Endothelial cell of umbilical vein (primary cell): ENCODE results near the gene SH3BGRL3. TPM values are rescaled to one million over a fixed set of nuclear protein-coding genes. Genes with fewer than 3 reads are reported as not detected.

Source experiments
- BruUV-seq: library from RNA; stranded (reverse); fragments of 400-500 nt; replicated peaks from 2 replicates; lab custom pipeline; 2021; lab: Mats Ljungman, UMichigan
- CTCF ChIA-PET: fragments of 300-600, 350-600 bp; sonication (Branson Sonifier 250); formaldehyde crosslinking; loops from one replicate; lab custom pipeline; 2021; ENCODE audit warnings: antibody characterized with exemption, inconsistent platforms; lab: Charles Lee
- POLR2A ChIA-PET: fragments of 300-600, 350-600 bp; sonication (Branson Sonifier 250); formaldehyde crosslinking; loops from one replicate; lab custom pipeline; 2021; ENCODE audit warnings: antibody characterized with exemption, inconsistent platforms; lab: Charles Lee
- DNase-seq: peaks from one replicate; pipeline ENCODE4 v3.0.0-alpha.2; 2011; ENCODE audit warnings: low read depth, low spot score
- FAIRE-seq: peaks from 2 replicates; lab custom pipeline; 2011; peaks lifted over from hg19 to GRCh38; lab: Jason Lieb, UNC
- H2AFZ ChIP-seq: 2 replicates; pipeline ENCODE4 v1.6.0; 2012; ENCODE audit warnings: low read depth, low read length, control low read depth, inconsistent platforms
- H3K27ac ChIP-seq: 2 replicates; pipeline ENCODE4 v1.5.1; 2011; ENCODE audit warnings: low read depth, mild to moderate bottlenecking, control low read depth, low read length, moderate library complexity; ENCODE audit not compliant: insufficient read depth
- H3K27me3 ChIP-seq, 2 experiments: 2 replicates each; pipeline versions ENCODE4 v1.6.0 to v1.6.1; 2011; ENCODE audit warnings: low read length in 2 of 2, mixed read lengths in 1 of 2; ENCODE audit not compliant: control insufficient read depth in 2 of 2, insufficient read depth in 2 of 2
- H3K36me3 ChIP-seq, 2 experiments: 2 replicates in 1 of 2; 3 replicates in 1 of 2; pipeline ENCODE4 v1.5.1; 2011; ENCODE audit warnings: low read length in 2 of 2, mild to moderate bottlenecking in 1 of 2, moderate library complexity in 1 of 2; ENCODE audit not compliant: control insufficient read depth in 2 of 2, insufficient read depth in 2 of 2; ENCODE audit errors: extremely low read depth in 1 of 2
- H3K4me1 ChIP-seq: 3 replicates; pipeline ENCODE4 v1.5.1; 2011; ENCODE audit warnings: mild to moderate bottlenecking, low read length; ENCODE audit not compliant: control insufficient read depth, insufficient read depth; ENCODE audit errors: extremely low read depth
- H3K4me2 ChIP-seq: 2 replicates; pipeline ENCODE4 v1.6.1; 2011; ENCODE audit warnings: low read length, control low read depth, mixed read lengths; ENCODE audit not compliant: insufficient read depth
- H3K4me3 ChIP-seq, 3 experiments: fragments of 200-600 bp in 1 of 3; sonication (generic), shearing (Covaris generic) in 1 of 3; replicated peaks in 1 of 3; 2 replicates each; pipeline ENCODE4 v1.5.1; 2011 to 2016; ENCODE audit warnings: control low read depth in 3 of 3, low read length in 3 of 3, mild to moderate bottlenecking in 2 of 3, inconsistent platforms in 1 of 3, low read depth in 1 of 3, moderate library complexity in 1 of 3; ENCODE audit not compliant: insufficient read depth in 1 of 3
- H3K79me2 ChIP-seq: 2 replicates; pipeline ENCODE4 v1.6.0; 2012; ENCODE audit warnings: low read length, inconsistent platforms; ENCODE audit not compliant: control insufficient read depth, insufficient read depth
- H3K9ac ChIP-seq: replicated peaks from 2 replicates; pipeline ENCODE3; 2011; ENCODE audit warnings: low read length, control low read depth; ENCODE audit not compliant: insufficient read depth; ENCODE audit errors: extremely low read depth
- H3K9me1 ChIP-seq: replicated peaks from 3 replicates; pipeline ENCODE4 v1.6.0; 2011; ENCODE audit warnings: mild to moderate bottlenecking, low read length; ENCODE audit not compliant: control insufficient read depth, insufficient read depth; ENCODE audit errors: extremely low read depth
- H3K9me3 ChIP-seq: replicated peaks from 2 replicates; pipeline ENCODE4 v1.5.1; 2012; ENCODE audit warnings: low read length, inconsistent platforms; ENCODE audit not compliant: control insufficient read depth, insufficient read depth
- H4K20me1 ChIP-seq: replicated peaks from 2 replicates; pipeline ENCODE3; 2011; ENCODE audit warnings: mild to moderate bottlenecking, low read length; ENCODE audit not compliant: control insufficient read depth, insufficient read depth; ENCODE audit errors: extremely low read depth
- EZH2 ChIP-seq: IDR thresholded peaks from 2 replicates; pipeline ENCODE4 v1.6.1; 2012; ENCODE audit warnings: borderline replicate concordance, low read depth, mild to moderate bottlenecking, moderate library complexity, low read length, inconsistent platforms; ENCODE audit not compliant: severe bottlenecking
- FOS ChIP-seq: IDR thresholded peaks from 2 replicates; pipeline ENCODE4 v1.6.1; 2011; ENCODE audit warnings: mild to moderate bottlenecking, low read length, moderate library complexity, borderline replicate concordance; ENCODE audit not compliant: insufficient read depth
- GATA2 ChIP-seq: IDR thresholded peaks from 2 replicates; pipeline ENCODE4 v1.7.0; 2011; ENCODE audit warnings: low read depth, mild to moderate bottlenecking, moderate library complexity, mixed read lengths, low read length; ENCODE audit not compliant: insufficient read length, insufficient read depth
- JUN ChIP-seq: IDR thresholded peaks from 2 replicates; pipeline ENCODE4 v1.6.1; 2011; ENCODE audit warnings: borderline replicate concordance, low read depth; ENCODE audit not compliant: insufficient read length, insufficient read depth
- MYC ChIP-seq: IDR thresholded peaks from one replicate; pipeline ENCODE4 v1.6.1; 2011; ENCODE audit warnings: mild to moderate bottlenecking, low read depth, low read length
- POLR2A ChIP-seq: IDR thresholded peaks from 2 replicates; pipeline ENCODE4 v1.6.1; 2012; ENCODE audit warnings: low read depth, mild to moderate bottlenecking, control low read depth, low read length
- POLR2AphosphoS5 ChIP-seq: IDR thresholded peaks from 2 replicates; pipeline ENCODE4 v1.6.1; 2012; ENCODE audit warnings: low read depth, mild to moderate bottlenecking, control low read depth, low read length, moderate library complexity; ENCODE audit not compliant: insufficient read depth
- dilution Hi-C: fragments of 300-500 bp; cut with MboI; formaldehyde crosslinking; loops from one replicate; pipeline ENCODE4 v1.15.0; 2019; ENCODE audit warnings: low sequenced_read_pairs; ENCODE audit not compliant: extremely low pct_ligation_motif_present
- intact Hi-C: fragments of 100-400 bp; cut with micrococcal nuclease; formaldehyde crosslinking; loops from one replicate; pipeline ENCODE4 v1.10.0; 2022
- polyA plus RNA-seq, 4 experiments: library from polyadenylated mRNA; depleted of rRNA in 3 of 4; stranded (reverse) in 3 of 4; unstranded in 1 of 4; fragments of >200 nt; gene quantifications; 2 replicates each; pipeline versions ENCODE4 v1.2.1 to v1.2.3, GENCODE V29; 2011 to 2012; ENCODE audit warnings: missing spikeins in 1 of 4
- total RNA-seq: library from RNA; stranded (reverse); gene quantifications from 2 replicates; pipeline ENCODE4 v1.2.3, GENCODE V29; 2021
- TF ChIP-seq, protein P1 (sequence below), 2 donors: IDR thresholded peaks; 1 replicate in 1 of 2; 2 replicates in 1 of 2; pipeline ENCODE4 v1.5.1; 2011; ENCODE audit warnings: low read length in 2 of 2, mild to moderate bottlenecking in 2 of 2, moderate library complexity in 2 of 2, control low read depth in 1 of 2, inconsistent platforms in 1 of 2, low read depth in 1 of 2; ENCODE audit not compliant: insufficient read depth in 1 of 2; ENCODE audit errors: extremely low read depth in 1 of 2
- TF ChIP-seq, protein P2 (sequence below): IDR thresholded peaks from 2 replicates; pipeline ENCODE4 v1.6.1; 2011; ENCODE audit not compliant: insufficient read depth, insufficient read length

The SH3BGRL3 gene
- total and polyA plus RNA-seq, 2 donors (not counting 3 experiments of a cell fraction or from before 2014, with no cell fraction given), result 233 to 344 TPM

DNA sequence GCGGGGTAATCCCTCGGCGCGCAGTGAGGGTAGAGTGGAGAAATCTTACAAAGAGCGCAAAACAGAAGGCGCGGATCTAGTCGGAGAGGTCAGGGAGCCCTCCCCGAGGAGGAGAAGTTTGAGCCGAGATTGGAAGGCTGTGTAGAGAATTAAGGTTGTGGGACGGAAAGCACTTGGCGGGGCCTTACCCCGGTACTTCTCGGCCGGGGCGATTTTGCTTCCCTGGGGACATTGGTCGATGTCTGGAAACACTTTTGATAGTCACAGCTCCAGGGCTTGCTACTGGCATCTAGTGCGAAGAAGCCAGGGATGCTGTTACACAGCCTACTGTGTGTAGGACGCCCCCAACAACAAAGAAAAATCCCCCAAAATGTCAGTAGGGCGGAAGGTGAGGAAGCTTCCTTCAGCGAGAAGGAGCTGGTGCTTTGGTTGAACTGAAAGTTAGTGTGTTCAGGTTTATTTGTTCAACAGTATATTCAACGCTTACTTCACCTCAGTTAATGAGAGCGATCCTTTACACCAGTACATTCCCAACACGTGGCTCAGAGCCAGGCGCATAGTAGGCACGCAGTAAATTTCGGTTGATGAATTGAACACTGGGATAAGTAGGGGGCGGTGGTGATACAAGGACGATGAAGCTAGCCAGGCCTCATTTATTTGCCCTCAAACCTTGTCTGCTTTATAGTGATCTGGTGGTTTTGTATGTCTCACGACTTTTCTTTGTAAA is 45.1 kb upstream of the SH3BGRL3 start:
- H3K27ac ChIP-seq, result peak overlapping the region; percentile 9
- ChIA-PET POLR2A (interaction anchor here (0.6 to 1.0 kb wide), 3 partner anchors 51 to 172 kb away, joined by 3 read pairs; no protein-coding TSS in a partner anchor), CTCF (interaction anchor here (0.6 to 3.7 kb wide), 34 partner anchors 9 to 237 kb away, joined by 3 to 44 read pairs (median 6); partner anchors contain the start of genes C1orf232, CATSPER4, PAFAH2 and SH3BGRL3)
- intact Hi-C loops (loop anchor here (1.0 to 2.0 kb wide), 4 partner anchors 42 to 200 kb away; partner anchors contain the start of gene ZNF593), dilution Hi-C loops (no loop called here)
- peaks cover 12% of the 10 kb centered on the region for H3K4me1 ChIP-seq
- TF ChIP-seq MYC (no peak), POLR2AphosphoS5 (peak; percentile 21)
- H3K79me2 ChIP-seq, result peaks cover 49% of the 10 kb centered on the region
- DNase-seq (peak; percentile 54), FAIRE-seq (peak; percentile 72)
- H2AFZ ChIP-seq, result peak overlapping the region; percentile 73
- peak overlapping the region; percentile 35 to 78 (median 65) for H3K4me3 ChIP-seq
- no peaks in the 10 kb centered on the region for H3K9me3 ChIP-seq
- no peaks in the 10 kb centered on the region for H4K20me1 ChIP-seq
- H3K9me1 ChIP-seq, result no peaks in the 10 kb centered on the region
- no peaks in the 10 kb centered on the region for H3K36me3 ChIP-seq
- BruUV-seq, result no TSS peak
- no peaks in the 10 kb centered on the region for H3K27me3 ChIP-seq
- peak overlapping the region; percentile 66 for H3K9ac ChIP-seq
- peak overlapping the region; percentile 77 for H3K4me2 ChIP-seq

DNA sequence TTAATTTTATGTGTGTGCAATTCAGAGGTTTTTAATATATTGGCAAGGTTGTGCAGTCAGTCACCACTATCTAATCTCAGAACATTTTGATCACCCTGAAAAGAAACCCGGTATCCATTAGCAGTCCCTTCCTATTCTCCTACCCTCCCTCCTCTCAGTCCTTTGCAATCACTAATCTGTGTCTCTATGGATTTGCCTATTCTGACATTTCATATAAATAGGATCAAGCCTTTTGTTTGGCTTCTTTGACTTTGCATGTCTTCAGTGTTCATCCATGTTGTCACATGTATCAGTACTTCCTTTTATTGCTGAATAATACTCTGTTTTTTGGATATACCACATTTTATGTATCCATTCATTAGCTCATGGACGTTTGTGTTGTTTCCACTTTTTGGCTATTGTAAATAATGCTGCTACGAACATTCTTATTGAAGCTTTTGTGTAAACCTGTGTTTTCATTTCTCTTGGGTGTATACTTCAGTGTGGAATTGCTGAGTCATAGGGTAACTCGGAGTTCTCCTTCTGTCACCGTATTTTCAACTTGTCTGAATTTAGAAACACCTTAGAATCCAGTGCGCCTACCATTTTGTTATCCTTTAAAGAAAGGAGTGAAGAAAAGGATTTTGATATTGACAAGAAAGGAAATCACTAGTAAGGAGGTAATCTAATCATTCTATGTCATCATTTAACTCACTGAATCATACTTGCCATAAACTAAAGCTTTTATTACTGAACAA is 42.5 kb upstream of the SH3BGRL3 start:
- ChIA-PET CTCF (interaction anchor here (1.1 to 1.4 kb wide), 2 partner anchors 10 to 68 kb away, joined by 5 read pairs; partner anchors contain the start of gene ZNF593), POLR2A (no interaction called here)
- H3K9me1 ChIP-seq, result no peaks in the 10 kb centered on the region
- no peaks in the 10 kb centered on the region for H3K9me3 ChIP-seq
- peaks cover 12% of the 10 kb centered on the region for H3K4me1 ChIP-seq
- no TSS peak for BruUV-seq
- no peaks in the 10 kb centered on the region for H4K20me1 ChIP-seq
- no peak overlapping the region for H3K4me3 ChIP-seq
- H3K79me2 ChIP-seq, result peaks cover 52% of the 10 kb centered on the region
- no peak for TF ChIP-seq EZH2
- no peak for TF ChIP-seq JUN
- TF ChIP-seq GATA2, result no peak
- no peak for TF ChIP-seq MYC
- TF ChIP-seq, protein P1, sequence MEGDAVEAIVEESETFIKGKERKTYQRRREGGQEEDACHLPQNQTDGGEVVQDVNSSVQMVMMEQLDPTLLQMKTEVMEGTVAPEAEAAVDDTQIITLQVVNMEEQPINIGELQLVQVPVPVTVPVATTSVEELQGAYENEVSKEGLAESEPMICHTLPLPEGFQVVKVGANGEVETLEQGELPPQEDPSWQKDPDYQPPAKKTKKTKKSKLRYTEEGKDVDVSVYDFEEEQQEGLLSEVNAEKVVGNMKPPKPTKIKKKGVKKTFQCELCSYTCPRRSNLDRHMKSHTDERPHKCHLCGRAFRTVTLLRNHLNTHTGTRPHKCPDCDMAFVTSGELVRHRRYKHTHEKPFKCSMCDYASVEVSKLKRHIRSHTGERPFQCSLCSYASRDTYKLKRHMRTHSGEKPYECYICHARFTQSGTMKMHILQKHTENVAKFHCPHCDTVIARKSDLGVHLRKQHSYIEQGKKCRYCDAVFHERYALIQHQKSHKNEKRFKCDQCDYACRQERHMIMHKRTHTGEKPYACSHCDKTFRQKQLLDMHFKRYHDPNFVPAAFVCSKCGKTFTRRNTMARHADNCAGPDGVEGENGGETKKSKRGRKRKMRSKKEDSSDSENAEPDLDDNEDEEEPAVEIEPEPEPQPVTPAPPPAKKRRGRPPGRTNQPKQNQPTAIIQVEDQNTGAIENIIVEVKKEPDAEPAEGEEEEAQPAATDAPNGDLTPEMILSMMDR (IDR thresholded peaks at IDR 0.05; ENCODE audit: extremely low read depth in 1 of 2, insufficient read depth in 1 of 2, low read depth in 1 of 2, low read length in 2 of 2), result no peak
- no peak for TF ChIP-seq FOS
- TF ChIP-seq POLR2A, result no peak
- TF ChIP-seq, protein P2, sequence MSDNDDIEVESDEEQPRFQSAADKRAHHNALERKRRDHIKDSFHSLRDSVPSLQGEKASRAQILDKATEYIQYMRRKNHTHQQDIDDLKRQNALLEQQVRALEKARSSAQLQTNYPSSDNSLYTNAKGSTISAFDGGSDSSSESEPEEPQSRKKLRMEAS, result no peak
- TF ChIP-seq POLR2AphosphoS5, result no peak
- H2AFZ ChIP-seq, result peak overlapping the region; percentile 6
- FAIRE-seq, result no peak
- DNase-seq, result peak; percentile 45
- no peaks in the 10 kb centered on the region for H3K27me3 ChIP-seq
- intact Hi-C loops, result no loop called here
- no peak overlapping the region for H3K27ac ChIP-seq
- no peaks in the 10 kb centered on the region for H3K36me3 ChIP-seq
- no peak overlapping the region for H3K4me2 ChIP-seq
- H3K9ac ChIP-seq, result no peak overlapping the region
- dilution Hi-C loops, result no loop called here
